CD4-positive, alpha-beta T cell treated with Interferon alpha-2 for 1 hour (primary cell): ENCODE data around the gene SLC4A8.
A peak's percentile ranks its signal among the peaks of the same experiment; 100 is the strongest.

ENCODE experiments used
- DNase-seq, 2 donors: peaks; one replicate each; pipeline ENCODE4 v3.0.0-alpha.2; 2020 to 2022

SLC4A8 gene

GRCh38 chr12:51424662-51425539 is at the start of gene SLC4A8:
Gene SLC4A8 (plus strand): TSS chr12:51424831. CDS start chr12:51424988, 157 bp downstream.
- peak; percentile 83 to 85 for DNase-seq

GRCh38 chr12:51374856-51375255 is 49.8 kb upstream of the SLC4A8 start:
- DNase-seq = no peak

- DNase-seq = no peak
Measured at GRCh38 chr12:51377099-51377984, 47.3 kb upstream of the SLC4A8 start.

GRCh38 chr12:51378749-51379148 is 45.9 kb upstream of the SLC4A8 start:
- DNase-seq = no peak

DNA sequence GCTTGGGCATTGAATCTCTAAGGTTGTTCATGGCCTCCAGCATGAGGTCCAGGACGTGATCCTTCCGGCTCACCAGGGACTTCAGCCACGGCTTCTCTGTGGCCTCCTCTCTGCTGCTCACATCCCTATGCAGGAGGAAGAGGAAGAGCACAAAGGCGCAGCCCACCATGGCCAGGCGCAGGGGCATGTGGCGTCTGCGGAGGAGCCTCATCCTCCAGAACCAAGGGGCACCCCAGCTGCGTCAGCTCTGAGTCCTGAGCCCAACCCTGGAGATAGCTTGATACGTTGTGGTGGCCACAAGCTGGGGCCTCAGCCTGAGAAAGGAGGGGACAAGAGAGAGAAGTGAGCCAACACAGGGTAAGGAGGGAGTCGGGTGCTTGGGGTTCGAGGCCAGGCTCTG is 45.1 kb upstream of the SLC4A8 start:
- DNase-seq = no peak

- DNase-seq = no peak
Measured at GRCh38 chr12:51381226-51382079, 43.2 kb upstream of the SLC4A8 start.

GRCh38 chr12:51382173-51382572 is 42.5 kb upstream of the SLC4A8 start:
- DNase-seq = no peak

DNA sequence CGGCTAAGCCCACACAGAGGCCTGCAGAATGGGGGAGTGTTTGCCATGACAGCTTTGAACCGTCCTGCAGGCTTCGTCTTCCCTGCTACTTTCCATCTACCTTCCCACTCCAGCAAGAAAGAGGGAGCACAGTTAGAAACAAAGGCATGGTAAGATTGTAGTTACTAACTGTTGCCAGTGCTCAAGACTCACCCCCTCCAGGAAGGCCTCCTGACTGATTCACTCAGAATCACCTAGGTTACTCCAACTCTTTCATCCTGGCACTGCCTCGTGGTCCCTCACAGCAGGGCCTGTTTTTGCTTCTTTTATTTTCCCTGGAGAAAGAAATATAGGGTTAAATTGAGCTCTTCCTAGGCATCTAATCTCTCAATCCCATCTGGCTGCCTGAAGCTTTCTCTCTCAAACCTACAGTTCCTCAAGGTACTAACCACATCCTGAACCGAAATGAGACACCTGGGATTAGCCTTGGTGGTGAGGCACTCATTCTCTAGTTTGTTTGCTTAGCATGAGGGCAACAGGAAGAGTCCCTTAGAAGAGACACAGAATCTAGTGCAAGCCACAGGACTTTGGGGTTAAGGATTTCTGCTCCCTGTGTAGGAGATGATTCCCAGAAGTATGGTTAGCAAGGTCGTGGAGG is 41.2 kb upstream of the SLC4A8 start:
- no peak for DNase-seq

DNA sequence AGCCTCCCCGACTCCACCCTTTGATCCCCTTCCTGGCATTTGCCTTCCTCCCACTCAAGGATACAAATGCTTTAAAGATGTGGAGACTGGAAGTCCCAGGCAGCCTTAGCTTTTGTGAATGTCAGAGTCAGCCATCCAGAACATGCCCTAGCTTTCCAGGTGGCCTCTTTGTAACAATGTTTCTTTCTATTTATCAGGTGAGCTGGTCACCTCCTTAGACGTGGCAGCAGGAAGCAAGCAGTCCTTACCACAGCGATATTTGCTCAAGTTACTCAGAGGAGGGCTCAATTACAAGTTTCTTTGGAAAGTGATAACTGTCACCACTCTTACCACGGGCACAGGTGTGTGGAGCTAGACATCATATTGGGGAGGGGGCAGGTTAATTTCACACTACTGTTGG is 38.3 kb upstream of the SLC4A8 start:
- no peak for DNase-seq

- no peak for DNase-seq
Measured at GRCh38 chr12:51388069-51388799, 36.4 kb upstream of the SLC4A8 start.

DNA sequence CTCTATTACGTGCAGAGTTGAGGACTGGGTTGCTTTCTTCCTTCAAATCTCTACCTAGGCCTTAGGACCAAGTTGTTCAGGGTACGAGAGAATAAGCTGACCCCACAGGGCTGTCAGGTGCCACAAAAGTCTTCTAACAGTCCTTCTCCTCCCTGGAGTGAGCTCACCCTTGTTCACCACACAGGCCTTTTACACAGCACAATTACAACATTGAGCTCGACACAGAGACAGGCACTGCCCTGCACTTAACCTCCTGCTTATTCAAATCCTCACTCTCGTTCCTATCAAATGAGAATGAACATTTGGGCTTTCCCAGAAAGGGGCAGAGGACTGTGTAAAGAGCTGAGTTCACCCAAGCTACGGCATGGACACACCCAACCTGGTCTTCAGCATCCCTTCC is 35.8 kb upstream of the SLC4A8 start:
- DNase-seq = no peak

DNA sequence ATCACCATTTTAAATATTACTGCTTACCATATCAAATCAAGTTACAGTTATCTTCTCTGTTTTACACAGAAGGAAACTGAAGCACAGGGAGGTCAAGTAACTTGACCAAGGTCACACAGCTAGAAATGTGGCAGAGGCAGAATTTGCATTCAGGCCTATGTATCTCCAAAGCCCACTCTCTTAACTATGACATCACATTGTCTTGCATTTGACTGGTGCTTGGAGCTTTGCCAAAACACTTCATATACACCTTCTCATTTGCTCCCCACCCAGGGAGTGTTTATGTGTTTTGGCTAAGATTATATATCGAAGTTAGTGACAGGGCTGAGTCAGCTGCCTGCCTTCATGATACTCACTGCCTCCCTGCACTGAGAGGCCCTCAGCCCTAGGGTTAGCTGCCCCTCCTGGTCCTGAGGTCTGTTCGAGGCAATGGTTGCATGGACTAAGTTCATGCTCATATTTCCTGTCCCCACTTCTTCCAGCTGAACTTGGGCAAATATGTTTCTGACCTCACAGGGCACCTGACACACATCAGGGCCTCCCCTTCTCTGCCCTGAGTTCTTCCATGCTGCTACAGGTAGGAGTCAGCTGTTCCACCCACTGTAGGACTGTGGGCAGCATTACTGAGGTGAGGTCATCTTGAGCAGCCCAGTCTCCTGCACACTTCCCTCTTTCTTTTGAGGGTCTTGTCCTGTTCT is 35.2 kb upstream of the SLC4A8 start:
- DNase-seq = no peak

DNA sequence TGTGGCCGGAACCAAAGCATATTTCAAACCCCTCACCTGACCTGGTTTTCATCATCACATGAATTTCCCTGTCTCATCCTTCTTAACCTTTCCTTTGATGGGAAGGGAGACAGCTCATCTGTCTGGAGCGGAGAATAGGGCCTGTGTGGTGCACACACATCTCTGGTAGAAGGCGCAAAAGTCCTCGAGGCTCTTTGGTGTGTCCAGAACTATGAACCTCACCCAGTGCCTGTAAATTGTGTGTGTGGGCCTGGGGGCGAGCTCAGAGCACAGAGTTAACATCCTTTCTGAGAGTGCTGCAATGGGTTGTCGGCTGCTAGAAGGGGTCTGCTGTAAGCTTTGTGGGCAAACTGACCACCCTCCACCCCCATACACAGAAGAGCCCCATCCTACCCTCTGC is 34.2 kb upstream of the SLC4A8 start:
- DNase-seq = no peak

GRCh38 chr12:51390891-51391282 is 33.7 kb upstream of the SLC4A8 start:
- DNase-seq = peak in 1 of 2 donors; percentile 13

DNA sequence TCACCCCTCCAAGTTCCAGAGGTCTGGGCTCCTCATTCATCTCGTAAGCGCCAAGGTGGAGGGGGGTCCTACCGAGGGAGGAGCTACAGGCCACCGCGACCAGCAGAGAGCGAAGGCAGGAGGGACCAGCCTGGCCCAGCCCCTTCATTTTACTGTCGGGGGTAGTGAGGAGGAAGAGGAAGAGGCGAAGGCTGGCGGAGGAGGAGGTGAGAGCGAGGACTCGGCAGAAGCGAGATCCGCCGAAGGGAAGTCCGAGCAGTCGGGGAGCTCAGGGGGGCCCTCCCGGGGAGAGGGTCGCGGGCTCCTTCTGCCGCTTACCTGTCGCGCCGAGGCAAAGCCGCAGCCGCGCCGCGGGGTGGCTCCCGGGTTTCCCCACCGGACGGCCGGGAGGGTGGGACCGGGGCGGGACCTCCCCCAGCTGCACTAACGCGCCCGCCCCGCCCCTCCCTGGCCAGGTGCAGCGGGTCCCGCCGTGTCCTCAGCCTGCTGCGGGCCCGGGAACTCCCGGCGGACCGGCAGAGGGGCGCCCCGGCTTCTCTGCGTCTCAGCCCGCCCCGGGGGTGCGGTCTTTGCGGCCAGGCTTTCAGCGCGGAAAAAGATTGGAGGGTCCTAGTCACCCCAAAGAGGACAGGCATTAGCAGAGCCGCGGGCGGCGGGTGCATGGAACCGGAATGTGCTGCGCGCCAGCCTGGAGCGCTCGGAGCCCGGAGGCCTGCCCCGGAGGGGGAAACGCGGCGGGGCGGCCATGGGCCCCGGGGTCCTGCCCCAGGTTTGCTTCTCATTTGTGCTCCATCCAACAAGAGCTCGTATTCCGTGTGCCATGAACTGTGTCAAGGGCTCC is 33.1 kb upstream of the SLC4A8 start, which contains the start of gene GALNT6:
Gene GALNT6, minus strand, starts transcription at position 124 of the 841 bp plus-strand sequence. CDS start 11,625 bp downstream, outside the sequence.
- peak; percentile 69 to 81 for DNase-seq

DNA sequence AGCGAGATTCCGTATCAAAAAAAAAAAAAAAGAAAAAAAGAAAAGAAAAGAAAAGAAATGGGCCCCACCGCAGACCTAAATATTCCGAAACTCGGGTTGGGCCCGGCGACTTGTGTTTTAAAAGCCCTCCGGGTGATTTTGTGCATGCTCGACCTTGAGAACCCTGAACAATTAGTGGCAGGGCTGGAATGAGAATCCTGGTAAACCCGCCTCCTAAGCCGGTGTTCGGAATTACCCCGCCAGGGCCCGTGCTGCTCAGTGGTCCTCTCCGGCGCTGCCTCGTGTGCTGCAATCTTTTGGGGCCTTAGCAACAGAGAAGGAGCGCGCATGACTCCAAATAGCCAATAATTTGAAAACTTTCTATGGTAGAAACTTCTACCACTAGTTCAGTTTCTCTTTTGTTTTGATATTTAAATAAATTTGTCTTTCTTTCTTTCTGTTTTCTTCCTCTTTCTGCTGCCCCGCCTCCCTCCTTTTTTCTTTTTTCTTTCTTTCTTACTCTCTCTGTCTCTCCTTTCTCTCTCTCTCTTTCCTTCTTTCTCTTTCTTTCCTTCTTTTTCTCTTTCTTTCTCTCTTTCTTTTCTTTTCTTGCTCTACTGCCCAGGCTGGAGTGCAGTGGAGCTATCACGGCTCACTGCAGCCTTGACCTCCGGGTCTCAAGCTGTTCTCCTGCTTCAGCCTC is 31.9 kb upstream of the SLC4A8 start:
- DNase-seq = peak; percentile 30 to 37

- peak; percentile 51 to 64 for DNase-seq
Measured at GRCh38 chr12:51393676-51394545, 30.7 kb upstream of the SLC4A8 start.
